B cell (primary cell): Measurements from ENCODE around the gene S100A8. TPM values are rescaled to one million over a fixed set of nuclear protein-coding genes. Genes with fewer than 3 reads are reported as not detected.
"Not testable (repeated sequence)": the region's sequence is repeated elsewhere in the genome, so short reads cannot be mapped to it uniquely, and the experiment has no call there.

Experiments used
- ATAC-seq: fragments of 200-7000 bp; cut with Tn5 transposase; one replicate; pipeline ENCODE4 v1.10.0; 2021; ENCODE audit warnings: low read depth, mild to moderate bottlenecking, moderate number of reproducible peaks, moderate library complexity
- CTCF ChIA-PET: fragments of 350-600 bp; sonication (Branson Sonifier 250); formaldehyde crosslinking; loops from one replicate; lab custom pipeline; 2021; ENCODE audit warnings: antibody characterized with exemption, inconsistent platforms; lab: Charles Lee
- POLR2A ChIA-PET: fragments of 350-600 bp; sonication (Branson Sonifier 250); formaldehyde crosslinking; loops from one replicate; lab custom pipeline; 2021; ENCODE audit warnings: antibody characterized with exemption; lab: Charles Lee
- DNase-seq: peaks from one replicate; pipeline ENCODE4 v3.0.0; 2013
- H2AFZ ChIP-seq: 2 replicates; pipeline ENCODE4 v1.6.1; 2012; ENCODE audit warnings: mild to moderate bottlenecking, low read depth, low read length; ENCODE audit not compliant: insufficient read depth, poor library complexity, severe bottlenecking
- H3K27ac ChIP-seq, 2 donors: 1 replicate in 1 of 2; 2 replicates in 1 of 2; pipeline ENCODE4 v1.5.1; 2012 to 2013; ENCODE audit warnings: low read length in 2 of 2, mild to moderate bottlenecking in 2 of 2, moderate library complexity in 1 of 2
- H3K27me3 ChIP-seq, 4 experiments: fragments of 200-600 bp in 1 of 4; sonication (generic) in 1 of 4; replicated peaks in 1 of 4; 1 replicate in 2 of 4; 2 replicates in 2 of 4; pipeline versions ENCODE4 v1.6.1 to v1.7.0; 2013 to 2016; ENCODE audit warnings: low read length in 3 of 4, mild to moderate bottlenecking in 2 of 4, mixed read lengths in 1 of 4, moderate library complexity in 1 of 4; ENCODE audit not compliant: insufficient read depth in 4 of 4, control insufficient read depth in 3 of 4; ENCODE audit errors: control extremely low read depth in 1 of 4
- H3K36me3 ChIP-seq, 2 experiments: replicated peaks in 1 of 2; 1 replicate in 1 of 2; 2 replicates in 1 of 2; pipeline versions ENCODE4 v1.6.1 to v1.7.1; 2013; ENCODE audit warnings: low read length in 1 of 2; ENCODE audit not compliant: insufficient read depth in 2 of 2, control insufficient read depth in 1 of 2; ENCODE audit errors: control extremely low read depth in 1 of 2, extremely low read depth in 1 of 2
- H3K4me1 ChIP-seq, 2 donors: fragments of 200-600 bp in 1 of 2; sonication (generic) in 1 of 2; 1 replicate in 1 of 2; 2 replicates in 1 of 2; pipeline versions ENCODE4 v1.5.1 to v1.6.1; 2013 to 2017; ENCODE audit warnings: low read length in 2 of 2; ENCODE audit not compliant: control insufficient read depth in 2 of 2, insufficient read depth in 2 of 2
- H3K4me2 ChIP-seq: replicated peaks from 2 replicates; pipeline ENCODE3; 2012; ENCODE audit warnings: mild to moderate bottlenecking, low read depth, low read length; ENCODE audit not compliant: poor library complexity, severe bottlenecking
- H3K4me3 ChIP-seq, 5 experiments: fragments of 200-600 bp in 1 of 5; sonication (generic) in 1 of 5; 1 replicate in 3 of 5; 2 replicates in 2 of 5; pipeline versions ENCODE4 v1.5.1 to v1.7.0; 2011 to 2016; ENCODE audit warnings: low read length in 4 of 5, mild to moderate bottlenecking in 4 of 5, low read depth in 2 of 5, control low read depth in 1 of 5, moderate library complexity in 1 of 5; ENCODE audit not compliant: insufficient read depth in 1 of 5; ENCODE audit errors: control extremely low read depth in 1 of 5, extremely low read depth in 1 of 5
- H3K79me2 ChIP-seq: fragments of 200-600 bp; sonication (generic); one replicate; pipeline ENCODE4 v1.6.0; 2016; ENCODE audit warnings: low read length; ENCODE audit not compliant: control insufficient read depth, insufficient read depth
- H3K9ac ChIP-seq: fragments of 200-600 bp; sonication (generic); 2 replicates; pipeline ENCODE4 v1.6.1; 2017; ENCODE audit warnings: mild to moderate bottlenecking, low read length, moderate library complexity
- H3K9me3 ChIP-seq, 3 donors: one replicate each; pipeline versions ENCODE4 v1.6.1 to v1.7.1; 2013; ENCODE audit warnings: low read length in 2 of 3; ENCODE audit not compliant: control insufficient read depth in 2 of 3, insufficient read depth in 1 of 3; ENCODE audit errors: control extremely low read depth in 1 of 3
- H4K20me1 ChIP-seq: 2 replicates; pipeline ENCODE4 v1.6.0; 2012; ENCODE audit warnings: mild to moderate bottlenecking, low read length; ENCODE audit not compliant: insufficient read depth, control insufficient read depth, poor library complexity, severe bottlenecking
- H3K27ac Mint-ChIP-seq: one replicate; pipeline ENCODE4 v1.8.0; 2021; ENCODE audit warnings: mixed read lengths
- H3K27me3 Mint-ChIP-seq: one replicate; pipeline ENCODE4 v1.8.0; 2021; ENCODE audit warnings: mixed read lengths
- H3K4me1 Mint-ChIP-seq: one replicate; pipeline ENCODE4 v1.8.0; 2021; ENCODE audit warnings: mixed read lengths
- H3K4me3 Mint-ChIP-seq: one replicate; pipeline ENCODE4 v1.8.0; 2021; ENCODE audit warnings: mixed read lengths
- H3K9me3 Mint-ChIP-seq: one replicate; pipeline ENCODE4 v1.8.0; 2022; ENCODE audit warnings: mixed read lengths; ENCODE audit not compliant: insufficient read depth
- WGBS: methylation state at CpG from one replicate; pipeline ENCODE4 v1.1.5; 2013; ENCODE audit warnings: missing lambda C conversion rate; ENCODE audit not compliant: insufficient coverage; 5-methylcytosine and 5-hydroxymethylcytosine counted together
- intact Hi-C: fragments of 100-400 bp; cut with micrococcal nuclease; formaldehyde crosslinking; loops from one replicate; pipeline ENCODE4 v1.10.0; 2022
- polyA plus RNA-seq: library from polyadenylated mRNA; depleted of rRNA; stranded (reverse); fragments of >200 nt; gene quantifications from 2 replicates; pipeline ENCODE4 v1.2.3, GENCODE V29; 2012
- total RNA-seq, 2 donors: library from RNA; stranded (reverse); fragments of 120-200 nt in 1 of 2; gene quantifications; 1 replicate in 1 of 2; 2 replicates in 1 of 2; pipeline versions ENCODE4 v1.2.3 to v1.2.4, GENCODE V29; 2013 to 2022

The S100A8 gene
- total and polyA plus RNA-seq, 2 donors (not counting 1 experiment from before 2014, with no cell fraction given): 3.3 to 16.7 TPM

DNA sequence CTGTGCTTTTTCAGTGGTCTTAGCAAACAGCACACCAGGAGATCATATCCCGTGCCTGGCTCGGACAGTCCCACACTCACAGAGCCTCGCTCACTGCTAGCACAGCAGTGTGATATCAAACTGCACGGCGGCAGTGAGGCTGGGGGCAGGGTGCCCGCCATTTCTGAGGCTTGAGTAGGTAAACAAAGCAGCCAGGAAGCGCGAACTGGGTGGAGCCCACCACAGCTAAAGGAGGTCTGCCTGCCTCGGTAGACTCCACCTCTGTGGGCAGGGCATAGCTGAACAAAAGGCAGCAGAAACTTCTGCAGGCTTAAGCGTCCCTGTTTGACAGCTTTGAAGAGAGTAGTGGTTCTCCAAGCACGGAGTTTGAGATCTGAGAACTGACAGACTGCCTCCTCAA, 16.4 kb upstream of the S100A8 start:
- H3K4me2 ChIP-seq, H3K9me3 Mint-ChIP-seq, intact Hi-C loops, H2AFZ ChIP-seq, ATAC-seq, H3K27me3 ChIP-seq, H3K9me3 ChIP-seq, DNase-seq, H3K27ac ChIP-seq, CTCF ChIA-PET, H3K79me2 ChIP-seq, H3K4me3 Mint-ChIP-seq, H3K4me1 Mint-ChIP-seq, H3K9ac ChIP-seq, H4K20me1 ChIP-seq, POLR2A ChIA-PET, H3K4me1 ChIP-seq, H3K27ac Mint-ChIP-seq, H3K36me3 ChIP-seq, H3K4me3 ChIP-seq: not testable (repeated sequence)
- 73% methylated on average over 11 of the region's 11 CpGs for WGBS
- H3K27me3 Mint-ChIP-seq: peaks cover 37% of the 10 kb centered on the region

DNA sequence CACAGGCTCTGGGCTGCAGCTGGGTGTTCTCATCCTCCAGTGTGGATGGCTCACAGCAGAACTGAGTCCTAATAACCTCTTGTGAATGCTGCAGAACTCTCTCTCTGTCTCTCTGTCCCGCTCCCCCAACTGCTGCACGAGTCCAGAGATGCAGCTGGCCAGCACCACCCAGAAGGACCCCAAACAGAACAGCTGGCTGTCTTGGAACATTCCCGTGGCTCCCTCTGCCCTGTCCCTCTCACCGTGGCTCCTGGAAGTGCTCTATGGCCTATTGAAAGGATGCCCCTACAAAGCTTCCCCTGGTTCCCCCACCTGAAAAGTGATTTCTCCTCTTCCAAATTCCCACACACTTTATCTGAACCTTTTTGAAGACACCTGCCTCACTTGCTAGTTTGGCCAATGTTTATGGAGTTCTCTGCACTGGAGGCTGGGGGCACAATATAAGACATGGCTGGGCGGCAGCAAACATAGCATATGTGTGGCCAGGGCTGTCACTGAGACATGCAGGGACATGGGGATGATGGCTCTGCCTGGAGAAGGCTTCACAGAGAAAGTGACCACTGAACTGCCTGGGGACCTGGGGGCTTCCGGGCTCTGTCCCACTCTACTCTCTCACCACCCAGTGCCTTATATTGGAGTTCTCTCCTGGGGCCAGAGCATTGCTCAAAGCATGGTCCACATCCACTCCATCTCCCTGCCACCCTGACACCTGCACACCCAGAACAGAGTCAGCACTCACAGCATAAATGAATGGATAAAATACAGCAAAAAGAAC, 15.1 kb upstream of the S100A8 start:
- 81% methylated on average over 4 of the region's 6 CpGs for WGBS
- DNase-seq, ATAC-seq, H3K9me3 Mint-ChIP-seq, H3K9ac ChIP-seq, H4K20me1 ChIP-seq, H3K27ac ChIP-seq, H3K9me3 ChIP-seq, H3K4me2 ChIP-seq, H3K4me1 Mint-ChIP-seq, H2AFZ ChIP-seq, H3K27ac Mint-ChIP-seq, CTCF ChIA-PET, H3K27me3 ChIP-seq, H3K36me3 ChIP-seq, H3K4me3 Mint-ChIP-seq, intact Hi-C loops, H3K4me1 ChIP-seq, POLR2A ChIA-PET, H3K4me3 ChIP-seq, H3K79me2 ChIP-seq: not testable (repeated sequence)
- H3K27me3 Mint-ChIP-seq: peaks cover 46% of the 10 kb centered on the region
